Stimulated activated naive CD4-positive, alpha-beta T cell (primary cell): Measurements from ENCODE around the gene ARRDC3.
"Not testable (repeated sequence)": the region's sequence is repeated elsewhere in the genome, so short reads cannot be mapped to it uniquely, and the experiment has no call there.

Source experiments
- DNase-seq, 6 experiments: peaks; one replicate each; lab custom pipeline; 2025; lab: John Stamatoyannopoulos, UW

ARRDC3 gene, protein sequence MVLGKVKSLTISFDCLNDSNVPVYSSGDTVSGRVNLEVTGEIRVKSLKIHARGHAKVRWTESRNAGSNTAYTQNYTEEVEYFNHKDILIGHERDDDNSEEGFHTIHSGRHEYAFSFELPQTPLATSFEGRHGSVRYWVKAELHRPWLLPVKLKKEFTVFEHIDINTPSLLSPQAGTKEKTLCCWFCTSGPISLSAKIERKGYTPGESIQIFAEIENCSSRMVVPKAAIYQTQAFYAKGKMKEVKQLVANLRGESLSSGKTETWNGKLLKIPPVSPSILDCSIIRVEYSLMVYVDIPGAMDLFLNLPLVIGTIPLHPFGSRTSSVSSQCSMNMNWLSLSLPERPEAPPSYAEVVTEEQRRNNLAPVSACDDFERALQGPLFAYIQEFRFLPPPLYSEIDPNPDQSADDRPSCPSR

GRCh38 chr5:91383027-91383955 lies at the start of gene ARRDC3:
ARRDC3 (minus strand) TSS chr5:91383317; CDS start chr5:91383092, 225 bp downstream.
- DNase-seq = peak; percentile 92 to 97 (median 95)

DNA sequence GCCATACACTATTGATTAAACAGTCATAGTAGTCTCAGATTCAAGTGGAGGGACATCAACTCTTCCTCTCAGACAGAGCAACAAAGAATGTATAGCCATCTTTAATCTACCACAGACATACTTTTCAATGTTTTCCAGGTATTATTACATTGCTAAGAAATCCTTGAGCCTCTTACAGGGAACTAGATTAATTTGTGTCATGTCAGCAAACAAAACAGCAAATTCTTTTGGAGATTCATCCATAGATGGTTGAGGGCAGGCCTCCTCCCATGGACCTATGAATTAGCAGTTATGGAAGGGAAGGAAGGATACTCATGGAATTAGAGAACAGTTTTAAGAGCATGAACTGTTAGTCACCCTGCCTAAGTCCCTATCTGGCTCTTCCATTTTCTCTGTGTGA lies 47.8 kb upstream of the ARRDC3 start:
- no peak for DNase-seq

DNA sequence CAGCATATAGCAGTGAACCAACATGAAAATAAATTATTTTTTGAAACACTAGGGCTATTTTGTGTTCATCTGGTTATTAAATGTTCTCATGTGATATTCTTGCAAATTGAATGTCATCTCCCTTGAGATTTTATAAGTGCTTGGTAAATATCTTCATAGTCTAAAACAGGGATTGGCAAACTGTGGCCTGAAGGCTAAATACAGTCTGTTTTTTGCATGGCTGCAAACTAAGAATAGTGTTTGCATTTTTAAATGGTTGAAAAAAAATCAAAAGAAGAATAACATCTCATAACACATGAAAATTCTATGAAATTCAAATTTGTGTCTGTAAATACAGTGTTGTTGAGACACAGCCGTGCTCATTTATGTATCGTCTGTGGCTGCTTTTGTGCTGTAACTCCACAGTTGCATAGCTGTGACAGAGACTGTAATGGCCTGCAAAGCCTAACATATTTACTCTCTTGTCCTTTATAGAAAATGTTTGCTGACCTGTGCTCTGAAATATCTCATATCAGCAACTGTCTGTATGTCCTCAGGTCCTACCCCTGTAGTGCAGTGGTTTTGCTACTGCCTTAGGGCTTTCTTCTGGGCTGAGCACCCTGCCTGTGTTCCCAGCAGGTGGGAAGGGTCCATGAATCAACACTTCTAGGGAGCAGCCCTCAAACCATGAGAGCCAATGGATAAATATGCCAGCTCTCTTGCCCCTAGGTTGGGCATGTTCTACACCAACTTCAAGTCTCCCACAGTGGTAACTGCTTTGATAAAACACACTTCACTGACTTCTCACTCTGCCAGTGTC lies 41.7 kb upstream of the ARRDC3 start:
- DNase-seq = no peak

- DNase-seq = no peak
These were observed 40.8 kb upstream of the ARRDC3 start for GRCh38 chr5:91423871-91424270.

DNA sequence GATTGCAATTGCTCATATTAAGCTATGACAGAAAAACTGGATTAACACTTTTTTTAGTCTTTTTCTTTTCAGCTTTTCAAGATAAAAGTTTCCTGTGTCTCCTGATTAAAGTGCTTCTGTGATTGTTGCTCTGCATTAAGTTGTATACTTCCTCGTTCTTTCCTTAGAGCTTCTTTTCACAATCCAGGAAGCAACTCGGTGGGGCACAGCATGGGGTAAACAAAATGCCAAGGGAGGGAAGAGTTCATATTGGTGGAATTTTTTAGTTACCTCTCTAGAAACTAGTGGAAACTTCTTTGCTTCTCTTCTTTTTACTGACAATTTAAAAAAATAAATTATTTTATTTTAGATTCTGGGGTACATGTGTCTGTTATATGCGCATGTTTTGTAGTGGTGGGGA lies 37.8 kb upstream of the ARRDC3 start:
- DNase-seq = no peak

DNA sequence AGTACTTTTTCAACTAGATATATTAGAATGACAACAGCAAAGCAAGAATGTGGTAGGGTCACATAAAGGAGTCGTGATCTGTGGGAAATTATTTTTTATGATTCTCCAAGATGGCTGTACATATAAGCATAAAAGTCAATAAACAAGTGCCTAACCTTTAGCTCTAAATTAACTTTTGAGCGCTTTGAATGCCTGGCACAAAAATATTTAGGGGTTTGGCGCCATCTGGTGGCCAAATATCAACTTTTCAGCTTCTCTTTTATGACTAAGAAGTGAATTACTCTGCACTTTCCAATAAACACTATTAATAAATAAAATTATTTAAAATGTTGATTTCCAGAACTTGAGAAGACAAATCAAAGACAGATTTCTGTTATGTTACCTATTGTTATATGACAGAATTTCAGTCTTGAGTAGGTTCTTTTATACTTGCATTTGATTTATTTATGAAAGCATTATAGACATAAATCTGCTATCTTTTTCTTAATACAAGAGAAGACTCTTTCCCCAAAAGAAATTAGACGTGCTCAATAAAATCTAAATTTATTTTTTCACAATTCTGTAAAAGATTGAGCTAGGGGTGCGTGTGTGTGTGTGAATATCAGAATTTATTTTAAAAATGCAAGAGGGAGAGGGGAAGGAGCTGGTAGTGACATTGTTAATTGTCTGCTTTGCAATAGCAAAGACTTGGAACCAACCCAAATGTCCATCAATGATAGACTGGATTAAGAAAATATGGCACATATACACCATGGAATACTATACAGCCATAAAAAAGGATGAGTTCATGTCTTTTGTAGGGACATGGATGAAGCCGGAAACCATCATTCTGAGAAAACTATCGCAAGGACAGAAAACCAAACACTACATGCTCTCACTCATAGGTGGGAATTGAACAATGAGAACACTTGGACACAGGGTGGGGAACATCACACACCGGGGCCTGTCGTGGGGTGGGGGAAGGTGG lies 36.7 kb upstream of the ARRDC3 start:
- DNase-seq = peak; percentile 14 to 78 (median 60)

DNA sequence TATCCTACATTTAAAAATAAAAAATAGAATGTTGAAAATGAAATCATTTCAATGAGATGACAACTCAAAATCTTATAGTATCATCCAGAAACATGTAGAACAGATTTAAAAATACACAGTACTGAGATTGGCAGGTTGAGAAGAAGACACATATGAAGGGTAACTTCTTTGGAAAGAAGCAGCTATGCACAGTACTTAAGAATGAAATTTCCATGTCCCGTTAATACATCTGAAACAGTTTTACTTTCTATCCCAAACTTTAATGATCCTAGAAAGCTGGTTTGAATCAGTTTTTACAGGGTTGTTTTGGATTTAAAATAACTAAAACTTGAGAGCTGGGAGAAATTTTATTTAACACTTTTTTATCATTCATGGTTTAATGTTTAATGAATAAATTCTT lies 36.0 kb upstream of the ARRDC3 start:
- DNase-seq = no peak

DNA sequence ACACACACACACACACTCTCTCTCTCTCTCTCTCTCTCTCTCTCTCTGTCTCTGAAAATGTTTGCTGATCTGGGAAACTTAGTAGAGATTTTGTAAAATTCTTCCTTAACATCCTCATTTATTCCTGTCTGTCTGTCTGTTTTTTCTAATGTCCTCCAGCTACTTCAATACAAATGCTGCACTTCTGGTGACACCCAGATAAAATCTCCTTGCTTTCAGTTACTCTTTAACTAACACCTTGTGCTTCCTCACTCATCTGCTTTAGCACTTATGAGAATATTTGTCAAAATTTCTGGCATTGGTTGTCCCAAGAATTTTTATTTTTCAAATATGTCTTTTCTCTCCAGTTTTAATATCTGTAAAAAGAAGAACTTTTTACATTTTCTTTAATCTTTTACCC lies 35.0 kb upstream of the ARRDC3 start:
- DNase-seq = no peak

DNA sequence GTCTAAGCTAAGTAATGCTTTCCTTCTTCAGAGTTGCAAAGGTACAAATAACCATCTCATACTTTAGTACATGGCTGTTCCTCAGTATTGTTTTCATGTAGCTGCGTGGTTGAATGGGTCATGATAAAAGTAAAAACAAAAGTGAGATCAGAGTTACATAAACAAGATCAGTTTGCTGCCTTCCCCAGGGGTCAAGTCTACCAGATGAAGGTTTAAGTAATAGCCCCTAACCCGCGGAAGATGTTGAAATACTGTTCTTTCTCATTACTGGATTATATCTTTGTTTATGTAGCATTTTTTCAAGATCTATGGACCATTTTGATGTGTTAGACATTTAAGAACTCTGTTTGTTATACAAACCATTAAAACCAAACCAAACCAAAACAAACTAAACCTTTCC lies 34.1 kb upstream of the ARRDC3 start:
- no peak for DNase-seq

DNA sequence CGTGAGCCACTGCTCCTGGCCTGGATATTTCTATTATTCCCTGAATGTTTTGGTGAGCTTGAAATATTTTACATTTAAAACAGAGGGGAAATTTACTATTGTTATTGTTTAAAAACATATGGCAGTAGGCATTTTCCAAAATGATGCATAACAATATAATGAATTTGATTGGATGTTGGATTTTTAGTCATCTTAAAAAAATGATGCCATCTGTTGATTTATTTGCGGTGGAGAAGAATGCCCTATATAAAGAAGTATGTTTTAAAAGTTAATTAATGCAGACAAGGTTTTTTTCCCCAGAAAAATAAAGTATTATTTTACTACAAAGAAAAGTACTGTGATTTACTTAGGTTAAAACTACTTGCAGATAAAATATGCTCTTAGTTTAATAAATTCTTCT lies 33.4 kb upstream of the ARRDC3 start:
- DNase-seq = no peak

GRCh38 chr5:91409304-91409703 lies 26.2 kb upstream of the ARRDC3 start:
- no peak for DNase-seq

DNA sequence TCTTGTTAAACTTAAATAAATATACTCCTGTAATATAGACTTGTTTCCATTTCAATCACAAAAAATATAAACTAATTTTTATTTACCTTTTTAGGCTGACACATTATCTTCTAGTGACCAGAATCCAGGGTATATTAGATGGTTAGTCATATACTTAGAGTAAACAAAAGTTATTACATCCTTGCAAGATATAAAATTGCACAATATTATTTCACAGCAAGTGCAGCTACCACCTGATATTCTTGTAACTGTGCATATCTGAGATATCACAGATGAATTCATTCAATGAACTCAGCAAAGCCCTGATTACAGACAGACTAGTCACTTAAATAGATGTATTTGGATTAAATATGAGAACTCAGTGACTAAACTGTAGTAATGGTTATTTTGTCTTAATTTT lies 25.6 kb upstream of the ARRDC3 start:
- no peak for DNase-seq

DNA sequence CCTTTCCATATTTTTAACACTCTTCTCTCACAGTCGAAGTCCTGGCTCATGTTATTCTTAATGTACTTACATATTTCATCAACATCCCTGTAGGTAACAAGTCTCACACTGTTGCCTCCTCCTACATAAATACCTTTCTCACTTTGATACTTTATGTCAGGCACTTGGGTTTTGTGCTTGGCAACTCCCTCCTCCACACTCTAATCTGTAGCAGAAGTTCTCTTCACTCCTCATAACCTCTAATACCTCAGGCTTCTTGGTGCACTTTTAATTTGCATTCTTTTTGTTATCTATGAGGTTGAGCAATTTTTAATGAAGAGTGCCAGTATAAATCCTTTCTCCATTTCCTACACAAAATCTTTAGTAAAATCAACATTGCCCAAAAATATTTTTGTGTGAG lies 24.1 kb upstream of the ARRDC3 start:
- DNase-seq = no peak

- no peak for DNase-seq
These were observed 20.3 kb upstream of the ARRDC3 start for GRCh38 chr5:91403438-91403837.

DNA sequence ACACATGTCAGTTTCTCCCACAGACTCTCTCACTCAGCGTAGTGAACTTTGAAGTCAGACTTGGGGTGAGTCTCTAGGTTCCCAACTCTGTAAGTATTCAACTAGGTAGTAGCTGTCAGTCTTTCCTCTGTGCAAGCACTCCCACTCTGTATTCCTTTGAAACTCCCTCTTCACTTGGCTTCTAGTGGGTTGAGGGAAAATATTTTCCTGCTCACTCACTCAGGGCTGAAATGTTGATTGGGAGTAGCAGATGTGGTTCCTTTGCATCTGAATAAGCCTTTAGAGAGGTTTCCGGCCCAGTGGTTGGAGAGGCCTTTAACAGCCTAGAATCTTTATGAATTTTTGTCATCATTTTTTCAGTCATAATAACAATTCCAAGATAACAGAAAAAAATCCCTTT lies 18.1 kb upstream of the ARRDC3 start:
- DNase-seq = no peak

DNA sequence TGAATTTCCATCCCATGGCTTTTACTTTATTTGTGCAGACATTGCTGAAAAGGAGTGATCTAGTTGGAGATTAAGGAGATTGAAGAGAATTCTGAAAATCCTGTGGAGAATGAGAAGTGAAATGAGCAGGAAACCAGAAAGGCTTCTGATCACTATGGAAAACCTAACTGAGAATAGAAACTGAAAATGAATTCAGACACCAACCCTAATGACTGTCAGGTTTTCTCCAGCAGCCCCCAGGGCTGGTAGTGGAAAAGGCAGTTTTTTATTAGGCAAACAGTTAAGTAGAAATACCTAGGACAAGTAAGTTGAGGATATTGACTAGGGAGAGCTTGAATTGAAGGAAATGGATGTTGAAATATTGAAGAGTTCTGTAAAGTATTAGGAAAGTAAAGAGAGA lies 14.7 kb upstream of the ARRDC3 start:
- no peak for DNase-seq

DNA sequence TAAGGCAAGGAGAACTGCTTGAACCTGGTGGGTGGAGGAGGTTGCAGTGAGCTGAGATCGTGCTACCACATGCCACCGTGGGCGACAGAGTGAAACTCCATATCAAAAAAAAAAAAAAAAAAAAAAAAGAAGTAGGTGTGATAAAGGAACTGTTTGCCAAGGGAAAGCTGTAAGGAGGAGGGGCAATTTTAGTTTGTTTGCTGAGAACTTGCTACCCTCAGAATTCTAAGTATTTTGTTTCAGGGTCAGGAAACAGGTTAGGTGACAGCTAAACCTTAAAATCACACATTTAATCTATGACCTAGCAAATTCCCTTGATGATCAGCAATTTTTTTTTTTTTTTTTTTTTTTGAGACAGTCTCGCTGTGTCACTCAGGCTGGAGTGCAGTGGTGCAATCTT lies 7.2 kb upstream of the ARRDC3 start:
- no peak for DNase-seq

- DNase-seq = not testable (repeated sequence)
These were observed 6.4 kb upstream of the ARRDC3 start for GRCh38 chr5:91389555-91389954.

GRCh38 chr5:91388362-91388761 lies 5.2 kb upstream of the ARRDC3 start:
- no peak for DNase-seq

- no peak for DNase-seq
These were observed 3.0 kb upstream of the ARRDC3 start for GRCh38 chr5:91386120-91386519.

DNA sequence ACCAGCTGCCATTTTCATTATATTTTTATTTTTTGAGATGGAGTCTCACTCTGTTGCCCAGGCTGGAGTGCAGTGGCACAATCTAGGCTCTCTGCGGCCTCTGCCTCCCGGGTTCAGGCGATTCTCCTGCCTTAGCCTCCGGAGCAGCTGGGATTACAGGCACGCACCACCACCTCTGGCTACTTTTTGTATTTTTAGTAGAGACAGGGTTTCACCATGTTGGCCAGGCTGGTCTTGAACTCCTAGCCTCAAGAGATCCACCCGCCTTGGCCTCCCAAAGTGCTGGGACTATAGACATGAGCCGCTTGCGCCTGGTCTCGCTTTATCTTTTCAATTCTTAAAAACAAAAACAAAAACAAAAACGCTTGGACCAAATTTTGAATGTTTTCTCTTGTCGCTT lies 2.5 kb upstream of the ARRDC3 start:
- DNase-seq = not testable (repeated sequence)
